Stimulated activated CD4-positive, alpha-beta T cell treated with anti-CD3 and anti-CD28 coated beads, Interleukin-2, amount 100 ng/mL, for 48 hours (primary cell): ENCODE results near the gene SRP54.
"Not testable (repeated sequence)": the region's sequence is repeated elsewhere in the genome, so short reads cannot be mapped to it uniquely, and the experiment has no call there.

Experiments used
- DNase-seq, 2 donors: peaks; one replicate each; pipeline ENCODE4 v3.0.0-alpha.2; 2020

Gene SRP54

GRCh38 chr14:34982421-34983147, at the start of gene SRP54:
TSS of gene SRP54 (plus strand) at chr14:34982992. CDS start at chr14:34996710, 13,718 bp downstream.
- DNase-seq, result peak; percentile 99 to 100

DNA sequence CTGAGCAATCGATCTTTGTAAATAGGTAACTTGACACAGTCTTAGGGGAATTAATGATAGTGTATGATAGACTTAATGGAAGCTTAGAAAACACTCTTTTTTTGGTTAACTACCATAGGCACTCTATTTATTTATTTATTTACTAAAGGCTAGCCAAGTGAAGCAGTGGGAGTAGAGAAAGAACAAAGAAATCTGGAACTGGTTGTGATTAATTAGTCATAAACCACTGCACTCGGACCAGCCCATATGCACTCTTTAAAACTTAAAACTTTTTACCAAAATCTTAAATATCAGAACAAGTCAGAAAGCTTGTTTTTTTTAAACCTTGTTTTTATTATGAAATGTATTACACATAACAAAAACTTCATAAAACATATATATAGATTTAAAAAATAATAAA, 49.5 kb upstream of the SRP54 start:
- DNase-seq, result no peak

GRCh38 chr14:34935488-34935887, 47.3 kb upstream of the SRP54 start:
- no peak for DNase-seq

- no peak for DNase-seq
These were observed 45.4 kb upstream of the SRP54 start for GRCh38 chr14:34937442-34937841.

DNA sequence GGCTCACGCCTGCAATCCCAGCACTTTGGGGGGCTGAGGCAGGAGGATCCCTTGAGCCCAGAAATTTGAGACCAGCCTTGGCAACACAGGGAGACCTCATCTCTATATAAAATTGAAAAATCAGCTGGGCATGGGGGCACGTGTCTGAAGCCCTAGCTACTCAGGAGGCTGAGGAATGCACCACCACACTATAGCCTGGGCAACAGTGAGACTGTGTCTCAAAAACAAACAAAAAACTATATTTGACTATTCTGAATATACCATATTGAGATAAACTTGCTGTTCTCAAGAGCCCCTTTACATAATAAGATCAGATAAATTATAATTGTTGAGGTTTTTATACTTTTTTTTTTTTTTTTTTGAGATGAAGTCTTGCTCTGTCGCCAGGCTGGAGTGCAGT, 44.9 kb upstream of the SRP54 start:
- DNase-seq, result no peak

DNA sequence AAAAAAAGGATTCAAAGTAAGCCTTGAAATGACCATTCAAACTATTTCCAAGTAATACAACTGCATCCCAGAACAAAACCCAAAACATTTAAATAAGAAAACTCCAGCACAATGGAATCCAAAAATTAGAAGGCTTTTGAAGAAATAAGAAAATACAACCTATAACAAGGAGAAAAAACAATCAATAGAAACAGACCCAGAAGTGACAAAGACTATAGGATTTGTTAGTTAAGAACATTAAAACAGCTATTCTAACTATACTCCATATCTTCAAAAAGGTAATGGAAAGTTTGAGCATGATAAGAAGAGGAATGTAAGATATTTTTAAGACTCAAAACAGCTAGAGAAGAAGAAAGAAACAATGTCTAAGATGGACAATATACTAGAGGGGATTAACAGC, 39.3 kb upstream of the SRP54 start:
- DNase-seq, result no peak

DNA sequence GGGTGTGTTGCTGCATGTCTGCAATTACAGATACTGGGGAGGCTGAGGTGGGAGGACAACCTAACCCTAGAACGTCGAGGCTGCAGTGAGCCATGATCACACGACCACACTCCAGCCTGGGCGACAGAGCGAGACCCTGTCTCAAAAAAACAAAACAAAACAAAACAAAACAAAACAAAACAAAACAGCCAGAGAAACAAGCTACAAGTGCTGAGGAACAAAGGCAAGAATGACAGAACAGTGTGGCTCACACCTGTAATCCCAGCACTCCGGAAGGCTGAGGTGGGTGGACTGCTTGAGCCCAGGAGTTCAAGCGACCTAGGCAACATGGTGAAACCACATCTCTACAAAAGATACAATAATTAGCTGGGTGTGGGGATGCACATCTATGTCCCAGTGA, 38.0 kb upstream of the SRP54 start:
- DNase-seq, result no peak

DNA sequence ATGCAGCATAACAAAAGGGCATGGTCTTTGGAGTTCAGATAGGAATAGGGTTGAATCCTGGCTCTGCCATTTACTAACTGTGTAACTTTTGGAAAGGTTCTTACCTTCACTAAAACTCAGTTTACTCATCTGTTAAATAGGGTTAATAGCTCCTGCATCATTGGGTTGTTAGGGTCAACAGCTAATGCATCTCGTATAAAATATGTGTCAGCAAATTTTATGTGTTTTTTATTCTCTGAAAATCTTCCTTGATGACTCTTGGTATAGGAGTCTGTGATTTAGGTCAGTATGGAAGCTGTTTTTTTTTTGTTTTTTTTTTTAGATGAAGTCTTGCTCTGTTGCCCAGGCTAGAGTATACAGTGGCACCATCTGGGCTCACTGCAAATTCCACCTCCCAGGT, 36.1 kb upstream of the SRP54 start:
- DNase-seq, result no peak

DNA sequence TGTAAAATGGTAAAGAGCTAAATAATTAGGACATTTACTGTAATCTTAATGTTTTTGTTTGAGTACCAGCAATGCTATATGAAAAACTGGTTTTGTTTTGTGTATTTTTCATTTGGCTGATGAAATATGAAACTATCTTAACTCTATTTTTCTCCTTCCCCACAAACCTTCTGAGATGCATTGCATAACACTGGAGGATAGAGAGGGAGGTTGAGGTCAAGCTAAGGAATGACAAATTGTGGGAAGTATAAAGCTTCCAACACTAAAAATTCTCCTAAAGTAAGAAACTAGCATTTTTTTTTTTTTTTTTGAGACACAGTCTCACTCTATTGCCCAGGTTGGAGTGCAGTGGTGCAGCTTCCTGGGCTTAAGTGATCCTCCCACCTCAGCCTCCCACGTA, 31.5 kb upstream of the SRP54 start:
- no peak for DNase-seq

GRCh38 chr14:34956931-34957330, 25.9 kb upstream of the SRP54 start:
- no peak for DNase-seq

GRCh38 chr14:34957771-34958286, 25.0 kb upstream of the SRP54 start:
- no peak for DNase-seq

DNA sequence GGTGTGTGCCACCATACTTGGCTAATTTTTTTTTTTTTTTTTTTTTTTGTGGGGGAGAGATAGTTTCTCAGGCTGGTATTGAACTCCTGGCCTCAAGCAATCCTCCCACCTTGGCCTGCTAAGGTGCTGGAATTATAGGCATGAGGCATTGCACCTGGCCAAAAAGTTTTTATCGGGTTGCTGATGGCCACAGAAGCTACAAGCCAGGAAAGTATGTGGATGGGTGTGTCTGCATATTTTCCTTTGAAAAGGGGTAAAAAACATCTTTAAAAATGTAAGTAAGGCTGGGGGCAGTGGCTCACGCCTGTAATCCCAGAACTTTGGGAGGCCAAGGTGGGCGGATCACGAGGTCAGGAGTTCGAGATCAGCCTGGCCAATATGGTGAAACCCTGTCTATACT, 20.7 kb upstream of the SRP54 start:
- DNase-seq, result not testable (repeated sequence)

GRCh38 chr14:34964977-34965764, 17.6 kb upstream of the SRP54 start:
- DNase-seq, result no peak

DNA sequence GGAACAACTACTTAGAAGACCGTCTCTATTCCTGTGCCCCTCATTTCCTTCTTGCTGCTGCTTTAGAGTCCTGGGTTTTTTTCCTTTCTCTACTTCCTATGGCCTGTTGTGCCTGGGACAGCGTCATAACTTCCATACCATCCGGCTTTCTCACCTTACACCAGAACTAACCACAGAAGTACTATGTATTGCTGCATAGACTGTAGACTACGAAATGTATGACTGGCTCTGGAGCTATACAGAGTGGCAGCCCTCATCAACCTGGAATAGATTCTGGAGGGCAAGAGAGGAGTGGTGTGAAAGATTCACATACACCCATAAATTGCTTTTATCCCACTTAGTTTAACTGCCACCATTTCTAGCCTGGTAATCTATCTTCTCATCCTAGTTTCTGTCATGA, 16.9 kb upstream of the SRP54 start:
- DNase-seq, result no peak

DNA sequence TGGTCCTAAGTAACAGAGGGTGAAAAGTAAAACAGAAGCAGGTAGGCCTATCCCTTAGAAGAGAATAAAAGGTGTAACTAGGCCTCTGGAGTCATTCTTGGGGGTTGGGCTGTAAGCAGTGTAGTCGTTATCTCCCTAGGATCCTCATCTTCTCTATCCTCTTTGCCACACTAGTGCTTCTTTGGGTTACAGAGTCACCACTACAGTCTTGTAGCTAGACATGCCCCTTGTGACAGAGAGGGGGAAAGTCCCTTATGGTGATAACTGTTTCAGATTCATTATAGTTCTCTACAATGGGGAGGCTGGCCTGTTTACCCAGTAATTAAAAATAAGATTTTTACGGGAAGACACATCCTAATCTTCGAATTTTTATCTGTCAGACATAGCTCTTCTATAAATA, 16.4 kb upstream of the SRP54 start:
- DNase-seq, result no peak

- no peak for DNase-seq
These were observed 12.1 kb upstream of the SRP54 start for GRCh38 chr14:34970665-34971064.

- no peak for DNase-seq
These were observed 11.4 kb upstream of the SRP54 start for GRCh38 chr14:34971381-34971780.

GRCh38 chr14:34971801-34972200, 11.0 kb upstream of the SRP54 start:
- DNase-seq, result no peak

- DNase-seq, result no peak
These were observed 4.3 kb upstream of the SRP54 start for GRCh38 chr14:34978444-34978843.

GRCh38 chr14:34980337-34980900, 2.4 kb upstream of the SRP54 start:
- DNase-seq, result no peak

- DNase-seq, result peak; percentile 13 to 19
These were observed 910 bp upstream of the SRP54 start for GRCh38 chr14:34981743-34982420.

GRCh38 chr14:34983148-34983760, 462 bp downstream of the SRP54 start:
- no peak for DNase-seq

GRCh38 chr14:34983786-34984185, 994 bp downstream of the SRP54 start:
- DNase-seq, result no peak
